Loucy (cell line): ENCODE results near the gene CXCR1.

Experiments used
- H2AFZ ChIP-seq: fragments of 200-600 bp; sonication (generic); 2 replicates; pipeline ENCODE4 v1.6.0; 2016; ENCODE audit warnings: antibody characterized with exemption, mild to moderate bottlenecking, low read length, moderate library complexity
- H3F3A ChIP-seq: fragments of 200-600 bp; 2 replicates; pipeline ENCODE4 v1.6.0; 2016; ENCODE audit warnings: antibody characterized with exemption, low read depth, mild to moderate bottlenecking
- H3K27me3 ChIP-seq: fragments of 200-600 bp; sonication (generic); 2 replicates; pipeline ENCODE4 v1.6.1; 2014; ENCODE audit warnings: low read length, mild to moderate bottlenecking; ENCODE audit not compliant: insufficient read depth, poor library complexity, severe bottlenecking
- H3K36me3 ChIP-seq: fragments of 200-600 bp; sonication (generic); 2 replicates; pipeline ENCODE4 v1.6.1; 2016; ENCODE audit warnings: low read length; ENCODE audit not compliant: insufficient read depth
- H3K4me1 ChIP-seq: fragments of 200-600 bp; sonication (generic); 2 replicates; pipeline ENCODE4 v1.5.1; 2014; ENCODE audit warnings: low read length, mild to moderate bottlenecking; ENCODE audit not compliant: insufficient read depth, poor library complexity, severe bottlenecking
- H3K4me2 ChIP-seq: fragments of 200-600 bp; sonication (generic); 2 replicates; pipeline ENCODE4 v1.6.0; 2014; ENCODE audit warnings: antibody characterized with exemption, low read length, low read depth, mild to moderate bottlenecking; ENCODE audit not compliant: poor library complexity, severe bottlenecking
- H3K4me3 ChIP-seq: fragments of 200-600 bp; sonication (generic); 2 replicates; pipeline ENCODE4 v1.5.1; 2014; ENCODE audit warnings: low read length, mild to moderate bottlenecking, mixed read lengths; ENCODE audit not compliant: poor library complexity, severe bottlenecking
- H3K79me2 ChIP-seq: fragments of 200-600 bp; sonication (generic); 2 replicates; pipeline ENCODE4 v1.6.1; 2014; ENCODE audit warnings: low read length; ENCODE audit not compliant: insufficient read depth
- H3K9ac ChIP-seq: fragments of 200-600 bp; sonication (generic); 2 replicates; pipeline ENCODE4 v1.6.0; 2014; ENCODE audit warnings: mild to moderate bottlenecking, low read depth, low read length, moderate library complexity; ENCODE audit not compliant: poor library complexity, severe bottlenecking
- H3K9me2 ChIP-seq: fragments of 200-600 bp; sonication (generic); replicated peaks from 2 replicates; pipeline ENCODE4 v1.6.1; 2016; ENCODE audit warnings: low read depth, low read length, mixed read lengths
- H3K9me3 ChIP-seq: fragments of 200-600 bp; sonication (generic); 2 replicates; pipeline ENCODE4 v1.6.1; 2014; ENCODE audit warnings: mild to moderate bottlenecking, antibody characterized with exemption, low read length, low read depth; ENCODE audit not compliant: insufficient read depth
- H4K20me1 ChIP-seq: fragments of 200-600 bp; sonication (generic); 2 replicates; pipeline ENCODE4 v1.6.0; 2014; ENCODE audit warnings: antibody characterized with exemption, low read length, mild to moderate bottlenecking; ENCODE audit not compliant: insufficient read depth, poor library complexity, severe bottlenecking
- EZH2phosphoT487 ChIP-seq: fragments of 200-600 bp; IDR thresholded peaks from 2 replicates; pipeline ENCODE4 v1.6.1; 2018; ENCODE audit warnings: antibody characterized with exemption, mild to moderate bottlenecking, moderate library complexity, borderline replicate concordance
- TF ChIP-seq, protein P1 (sequence below): fragments of 200-600 bp; sonication (generic); conservative IDR thresholded peaks from 2 replicates; pipeline ENCODE4 v1.5.1; 2014; ENCODE audit warnings: mild to moderate bottlenecking, antibody characterized with exemption, low read length

CXCR1 gene

GRCh38 chr2:218161644-218162043 is 5.1 kb downstream of the CXCR1 start:
- TF ChIP-seq, protein P1, sequence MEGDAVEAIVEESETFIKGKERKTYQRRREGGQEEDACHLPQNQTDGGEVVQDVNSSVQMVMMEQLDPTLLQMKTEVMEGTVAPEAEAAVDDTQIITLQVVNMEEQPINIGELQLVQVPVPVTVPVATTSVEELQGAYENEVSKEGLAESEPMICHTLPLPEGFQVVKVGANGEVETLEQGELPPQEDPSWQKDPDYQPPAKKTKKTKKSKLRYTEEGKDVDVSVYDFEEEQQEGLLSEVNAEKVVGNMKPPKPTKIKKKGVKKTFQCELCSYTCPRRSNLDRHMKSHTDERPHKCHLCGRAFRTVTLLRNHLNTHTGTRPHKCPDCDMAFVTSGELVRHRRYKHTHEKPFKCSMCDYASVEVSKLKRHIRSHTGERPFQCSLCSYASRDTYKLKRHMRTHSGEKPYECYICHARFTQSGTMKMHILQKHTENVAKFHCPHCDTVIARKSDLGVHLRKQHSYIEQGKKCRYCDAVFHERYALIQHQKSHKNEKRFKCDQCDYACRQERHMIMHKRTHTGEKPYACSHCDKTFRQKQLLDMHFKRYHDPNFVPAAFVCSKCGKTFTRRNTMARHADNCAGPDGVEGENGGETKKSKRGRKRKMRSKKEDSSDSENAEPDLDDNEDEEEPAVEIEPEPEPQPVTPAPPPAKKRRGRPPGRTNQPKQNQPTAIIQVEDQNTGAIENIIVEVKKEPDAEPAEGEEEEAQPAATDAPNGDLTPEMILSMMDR, result no peak
- TF ChIP-seq EZH2phosphoT487, result no peak
- H3K4me2 ChIP-seq, result no peak overlapping the region

GRCh38 chr2:218155953-218156479 is 10.7 kb downstream of the CXCR1 start:
- Histone ChIP-seq H3F3A (no peaks in the 10 kb centered on the region), H3K27me3 (peaks cover 4% of the 10 kb centered on the region), H2AFZ (no peak overlapping the region), H3K9me2 (no peaks in the 10 kb centered on the region), H3K36me3 (no peaks in the 10 kb centered on the region), H4K20me1 (no peaks in the 10 kb centered on the region), H3K79me2 (no peaks in the 10 kb centered on the region), H3K4me1 (no peaks in the 10 kb centered on the region), H3K4me2 (no peak overlapping the region), H3K4me3 (no peak overlapping the region), H3K9ac (no peak overlapping the region), H3K9me3 (no peaks in the 10 kb centered on the region)
- TF ChIP-seq EZH2phosphoT487, result no peak

More at GRCh38 chr2:218161644-218162043, 5.1 kb downstream of the CXCR1 start:
- Histone ChIP-seq H3K79me2 (no peaks in the 10 kb centered on the region), H3K9me2 (no peaks in the 10 kb centered on the region), H2AFZ (no peak overlapping the region), H3K9me3 (no peaks in the 10 kb centered on the region), H3K27me3 (no peaks in the 10 kb centered on the region), H3K4me3 (no peak overlapping the region), H3K36me3 (no peaks in the 10 kb centered on the region), H3K4me1 (peaks cover 3% of the 10 kb centered on the region), H3F3A (no peaks in the 10 kb centered on the region), H4K20me1 (no peaks in the 10 kb centered on the region), H3K9ac (no peak overlapping the region)

DNA sequence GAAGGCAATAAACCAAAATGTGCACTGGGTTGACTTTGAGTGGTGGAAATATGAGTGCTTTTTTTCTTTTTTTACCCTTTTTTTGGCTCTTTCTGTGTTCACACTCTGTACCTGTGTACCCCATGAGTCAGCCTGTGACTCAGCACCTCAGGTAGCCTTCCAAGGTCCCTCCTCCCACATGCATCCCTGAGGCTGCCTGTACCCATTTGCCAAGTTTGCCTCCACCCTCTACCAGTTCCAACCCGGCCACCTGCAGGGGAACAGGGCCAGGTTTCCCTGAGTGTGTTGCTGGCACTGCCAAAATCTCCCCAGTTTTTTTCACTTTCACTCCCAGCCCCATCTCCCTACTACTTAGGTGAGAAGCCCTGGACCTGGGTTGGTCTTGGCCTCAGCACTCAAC is 14.0 kb downstream of the CXCR1 start:
- H3K36me3 ChIP-seq, result no peaks in the 10 kb centered on the region
- no peak overlapping the region for H3K9ac ChIP-seq
- H3K4me2 ChIP-seq, result no peak overlapping the region
- peaks cover 4% of the 10 kb centered on the region for H3K27me3 ChIP-seq
- no peaks in the 10 kb centered on the region for H3F3A ChIP-seq
- no peaks in the 10 kb centered on the region for H3K9me3 ChIP-seq
- H4K20me1 ChIP-seq, result no peaks in the 10 kb centered on the region
- TF ChIP-seq EZH2phosphoT487, result no peak
- TF ChIP-seq, protein P1, result no peak
- H2AFZ ChIP-seq, result no peak overlapping the region
- no peaks in the 10 kb centered on the region for H3K79me2 ChIP-seq
- no peaks in the 10 kb centered on the region for H3K4me1 ChIP-seq
- no peaks in the 10 kb centered on the region for H3K9me2 ChIP-seq
- H3K4me3 ChIP-seq, result no peak overlapping the region

- Histone ChIP-seq H3K9me3 (no peaks in the 10 kb centered on the region), H3K36me3 (no peaks in the 10 kb centered on the region), H3F3A (no peaks in the 10 kb centered on the region), H3K9ac (no peak overlapping the region), H4K20me1 (no peaks in the 10 kb centered on the region), H3K9me2 (no peaks in the 10 kb centered on the region), H3K4me3 (no peak overlapping the region), H3K79me2 (no peaks in the 10 kb centered on the region), H2AFZ (no peak overlapping the region), H3K4me2 (no peak overlapping the region), H3K4me1 (no peaks in the 10 kb centered on the region), H3K27me3 (peaks cover 4% of the 10 kb centered on the region)
- no peak for TF ChIP-seq EZH2phosphoT487
- TF ChIP-seq, protein P1, result no peak
Observed at GRCh38 chr2:218152172-218152571, 14.6 kb downstream of the CXCR1 start.
